Liver (tissue), 3 donors: ENCODE data around the gene BLOC1S3.

Source experiments
- TF ChIP-seq, protein P1 (sequence below): IDR thresholded peaks from 2 replicates; pipeline ENCODE4 v1.6.1; 2016; ENCODE audit warnings: antibody characterized with exemption
- TF ChIP-seq, protein P2 (sequence below): fragments of 150-350 bp; IDR thresholded peaks from 2 replicates; pipeline ENCODE4 v1.5.1; 2017; ENCODE audit warnings: improper control_type of control experiment, low read depth, low read length; ENCODE audit not compliant: missing input control
- donor health status: healthy.
- donor health status: healthy.

DNA sequence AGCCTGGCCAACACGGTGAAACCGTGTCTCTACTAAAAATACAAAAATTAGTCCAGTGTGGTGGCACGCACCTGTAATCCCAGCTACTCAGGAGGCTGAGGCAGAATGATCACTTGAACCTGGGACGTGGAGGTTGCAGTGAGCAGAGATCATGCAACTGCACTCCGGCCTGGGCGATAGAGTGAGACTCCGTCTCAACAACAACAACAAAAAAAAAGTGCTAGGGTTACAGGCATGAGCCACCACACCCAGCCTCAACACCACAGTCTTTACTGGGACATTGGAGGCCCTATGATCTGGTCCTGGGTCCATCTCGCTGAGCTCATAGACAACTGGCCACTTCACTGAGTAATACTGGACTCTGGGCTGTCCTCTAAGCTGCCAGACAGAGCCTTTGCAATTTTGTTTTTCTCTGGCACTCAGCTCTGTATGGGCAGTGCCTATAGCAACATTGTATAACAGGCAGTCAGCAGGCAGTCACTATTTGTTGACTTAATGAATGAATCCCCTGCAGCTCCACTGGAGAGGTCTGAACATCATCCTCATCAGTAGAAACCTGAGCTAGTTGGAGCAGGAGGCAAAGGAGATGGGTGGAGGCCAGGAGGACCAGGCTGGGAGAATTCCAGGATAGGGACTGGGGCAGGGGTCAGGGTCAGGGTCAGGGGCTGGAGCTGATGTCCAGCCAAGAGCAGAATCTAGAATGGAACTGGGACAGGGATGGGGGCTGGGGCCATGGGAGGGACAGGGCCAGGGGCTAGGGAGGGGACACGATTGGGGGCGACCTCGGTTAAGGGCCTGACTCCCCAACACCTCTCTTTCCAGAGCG is 8.1 kb downstream of the BLOC1S3 start:
- TF ChIP-seq, protein P1, sequence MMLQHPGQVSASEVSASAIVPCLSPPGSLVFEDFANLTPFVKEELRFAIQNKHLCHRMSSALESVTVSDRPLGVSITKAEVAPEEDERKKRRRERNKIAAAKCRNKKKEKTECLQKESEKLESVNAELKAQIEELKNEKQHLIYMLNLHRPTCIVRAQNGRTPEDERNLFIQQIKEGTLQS = no peak
- TF ChIP-seq, protein P2, sequence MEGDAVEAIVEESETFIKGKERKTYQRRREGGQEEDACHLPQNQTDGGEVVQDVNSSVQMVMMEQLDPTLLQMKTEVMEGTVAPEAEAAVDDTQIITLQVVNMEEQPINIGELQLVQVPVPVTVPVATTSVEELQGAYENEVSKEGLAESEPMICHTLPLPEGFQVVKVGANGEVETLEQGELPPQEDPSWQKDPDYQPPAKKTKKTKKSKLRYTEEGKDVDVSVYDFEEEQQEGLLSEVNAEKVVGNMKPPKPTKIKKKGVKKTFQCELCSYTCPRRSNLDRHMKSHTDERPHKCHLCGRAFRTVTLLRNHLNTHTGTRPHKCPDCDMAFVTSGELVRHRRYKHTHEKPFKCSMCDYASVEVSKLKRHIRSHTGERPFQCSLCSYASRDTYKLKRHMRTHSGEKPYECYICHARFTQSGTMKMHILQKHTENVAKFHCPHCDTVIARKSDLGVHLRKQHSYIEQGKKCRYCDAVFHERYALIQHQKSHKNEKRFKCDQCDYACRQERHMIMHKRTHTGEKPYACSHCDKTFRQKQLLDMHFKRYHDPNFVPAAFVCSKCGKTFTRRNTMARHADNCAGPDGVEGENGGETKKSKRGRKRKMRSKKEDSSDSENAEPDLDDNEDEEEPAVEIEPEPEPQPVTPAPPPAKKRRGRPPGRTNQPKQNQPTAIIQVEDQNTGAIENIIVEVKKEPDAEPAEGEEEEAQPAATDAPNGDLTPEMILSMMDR = no peak
